AG08396 (cell line): ENCODE results near the gene SCRT2.

ENCODE experiments used
- DNase-seq: peaks from one replicate; pipeline ENCODE4 v3.0.0; 2012; ENCODE audit warnings: low spot score, mixed read lengths

The SCRT2 gene

GRCh38 chr20:672963-673602, 2.5 kb downstream of the SCRT2 start:
- no peak for DNase-seq

GRCh38 chr20:671252-672030, 4.2 kb downstream of the SCRT2 start:
- no peak for DNase-seq

GRCh38 chr20:669573-669972, 6.0 kb downstream of the SCRT2 start:
- DNase-seq: no peak

- DNase-seq: no peak
These were observed 7.0 kb downstream of the SCRT2 start for GRCh38 chr20:668638-669037.

GRCh38 chr20:668050-668449, 7.6 kb downstream of the SCRT2 start:
- no peak for DNase-seq

GRCh38 chr20:667351-668034, 8.1 kb downstream of the SCRT2 start:
- peak; percentile 74 for DNase-seq

GRCh38 chr20:666877-667276, 8.7 kb downstream of the SCRT2 start:
- DNase-seq: no peak

- DNase-seq: no peak
These were observed 10.3 kb downstream of the SCRT2 start for GRCh38 chr20:665276-665675.

- no peak for DNase-seq
These were observed 11.0 kb downstream of the SCRT2 start for GRCh38 chr20:664576-664975.

- DNase-seq: no peak
These were observed 11.5 kb downstream of the SCRT2 start for GRCh38 chr20:664151-664550.

GRCh38 chr20:663315-664090, 12.1 kb downstream of the SCRT2 start:
- DNase-seq: no peak

GRCh38 chr20:662277-663192, 13.1 kb downstream of the SCRT2 start:
- DNase-seq: no peak

GRCh38 chr20:661474-662270, 13.9 kb downstream of the SCRT2 start:
- no peak for DNase-seq

GRCh38 chr20:658731-659291, 16.8 kb downstream of the SCRT2 start:
- no peak for DNase-seq

- DNase-seq: no peak
These were observed 17.4 kb downstream of the SCRT2 start for GRCh38 chr20:658202-658601.

GRCh38 chr20:655726-656624, 19.6 kb downstream of the SCRT2 start:
- DNase-seq: no peak

GRCh38 chr20:654417-654750, 21.2 kb downstream of the SCRT2 start:
- no peak for DNase-seq

- no peak for DNase-seq
These were observed 21.8 kb downstream of the SCRT2 start for GRCh38 chr20:653590-654416.
